Limb (tissue), 2 donors: ENCODE results near the gene NUCB1.

Source experiments
- DNase-seq, 2 donors: peaks; one replicate each; pipeline ENCODE4 v3.0.0-alpha.2; 2016; ENCODE audit errors: extremely low spot score in 2 of 2

The NUCB1 gene

GRCh38 chr19:48933382-48933932, 33.3 kb downstream of the NUCB1 start, which contains the start of gene DHDH:
Gene DHDH, plus strand, starts transcription at chr19:48933699. Its CDS starts 23 bp downstream, at chr19:48933722.
- DNase-seq: peak; percentile 59 to 86

DNA sequence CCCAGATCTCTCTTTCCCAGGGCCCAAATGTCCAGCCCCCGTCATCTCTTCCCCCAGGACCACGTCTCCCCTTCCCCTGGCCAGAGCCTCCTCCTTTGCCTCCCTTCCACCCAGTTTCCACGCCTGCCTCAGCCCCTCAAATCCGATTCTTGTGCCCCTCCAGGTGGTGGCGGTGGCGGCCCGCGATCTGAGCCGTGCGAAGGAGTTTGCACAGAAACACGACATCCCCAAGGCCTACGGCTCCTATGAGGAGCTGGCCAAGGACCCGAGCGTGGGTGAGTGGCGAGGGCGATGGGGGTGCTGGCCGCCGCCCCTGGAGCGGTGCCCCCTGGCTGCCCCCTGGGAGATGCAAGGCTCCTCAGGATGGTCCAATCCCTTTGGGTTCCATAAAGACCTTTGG, 34.7 kb downstream of the NUCB1 start:
- no peak for DNase-seq

- no peak for DNase-seq
Observed at GRCh38 chr19:48935864-48936263, 35.8 kb downstream of the NUCB1 start.

DNA sequence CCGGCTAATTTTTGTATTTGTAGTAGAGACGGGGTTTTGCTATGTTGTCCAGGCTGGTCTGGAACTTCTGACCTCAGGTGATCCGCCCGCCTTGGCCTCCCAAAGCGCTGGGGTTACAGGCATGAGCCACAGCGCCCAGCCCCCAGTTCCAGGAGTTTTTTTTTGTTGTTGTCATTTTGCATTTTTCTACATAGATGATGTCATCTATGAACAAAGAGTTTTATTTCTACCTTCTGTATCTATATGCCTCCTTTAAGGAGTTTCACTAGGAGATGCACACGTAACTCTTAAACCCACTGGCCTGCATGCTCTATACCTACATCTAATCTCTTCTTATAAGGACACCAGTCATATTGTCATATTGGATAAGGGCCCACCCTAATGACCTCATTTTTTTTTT, 38.1 kb downstream of the NUCB1 start:
- DNase-seq: no peak

- DNase-seq: no peak
Observed at GRCh38 chr19:48940902-48941301, 40.8 kb downstream of the NUCB1 start.

DNA sequence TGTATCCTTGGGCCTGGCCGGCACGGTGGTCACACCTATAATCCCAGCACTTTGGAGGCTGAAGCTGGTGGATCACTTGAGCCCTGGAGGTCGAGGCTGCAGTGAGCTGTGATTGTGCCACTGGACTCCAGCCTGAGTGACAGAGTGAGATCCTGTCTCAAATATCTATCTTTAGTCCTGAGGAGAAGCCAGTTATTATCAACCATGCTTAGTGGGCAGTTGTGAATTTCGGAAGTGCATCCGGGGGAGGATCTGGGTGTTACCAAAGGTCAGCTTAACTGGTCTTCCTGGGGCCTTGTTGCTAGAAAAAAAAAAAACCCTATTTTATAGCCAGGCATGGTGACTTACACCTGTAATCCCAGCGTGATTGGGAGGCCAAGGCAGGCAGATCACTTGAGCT, 43.0 kb downstream of the NUCB1 start:
- no peak for DNase-seq

DNA sequence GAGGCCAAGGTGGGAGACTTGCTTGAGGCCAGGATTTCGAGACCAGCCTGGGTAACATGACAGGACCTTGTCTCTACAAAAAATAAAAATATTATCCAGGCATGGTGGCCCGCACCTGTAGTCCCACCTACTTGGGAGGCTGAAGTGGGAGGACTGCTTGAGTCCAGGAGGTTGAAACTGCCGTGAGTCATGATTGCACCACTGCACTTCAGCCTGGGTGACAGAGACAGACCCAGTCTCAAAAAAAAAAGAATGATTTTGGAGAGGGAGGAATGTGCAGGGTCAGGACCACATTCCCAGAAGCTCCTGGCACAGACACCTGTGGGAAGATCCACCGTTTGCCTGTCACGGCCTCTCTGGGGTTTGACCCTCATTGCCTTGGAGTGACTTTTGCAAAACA, 45.3 kb downstream of the NUCB1 start:
- no peak for DNase-seq

GRCh38 chr19:48945817-48946216, 45.7 kb downstream of the NUCB1 start:
- DNase-seq: no peak

DNA sequence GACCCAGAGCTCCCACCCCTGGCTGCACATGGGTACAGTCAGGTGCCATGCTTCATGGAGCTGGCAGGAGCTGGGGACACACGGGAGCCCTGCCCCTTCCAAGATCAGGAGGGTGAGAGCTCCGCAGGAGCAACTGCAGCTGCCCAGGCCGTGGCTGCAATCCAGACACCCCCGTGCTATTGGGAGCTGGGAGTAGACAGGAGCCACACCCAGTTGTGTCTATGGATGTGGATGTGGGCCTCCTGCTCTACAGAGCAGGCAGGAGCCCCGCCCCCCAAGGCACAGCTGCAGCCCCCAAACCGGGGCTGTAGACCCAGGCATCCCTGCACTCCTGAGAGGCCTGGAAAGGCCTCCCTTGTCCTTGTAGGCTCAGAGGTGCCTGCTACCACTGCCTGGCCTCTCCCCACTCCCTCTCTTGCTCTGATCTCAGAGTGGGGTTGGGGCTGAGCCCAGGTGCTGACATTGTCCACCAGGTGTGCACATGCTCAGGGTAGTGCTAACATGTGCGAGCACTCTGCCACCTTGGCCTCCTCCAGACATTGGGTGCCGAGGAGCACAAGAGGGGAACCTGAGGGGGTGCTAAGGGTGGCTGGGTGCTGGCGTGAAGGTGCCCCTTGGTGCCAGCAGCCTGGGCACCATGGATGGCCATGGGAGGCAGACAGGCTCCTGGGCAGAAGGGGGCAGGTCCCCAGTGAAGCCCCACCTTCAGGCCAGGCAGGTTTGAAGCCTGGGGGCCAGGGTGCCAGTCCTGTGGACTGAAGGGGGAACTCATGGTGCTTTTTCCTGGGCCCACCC, 46.5 kb downstream of the NUCB1 start:
- DNase-seq: no peak

DNA sequence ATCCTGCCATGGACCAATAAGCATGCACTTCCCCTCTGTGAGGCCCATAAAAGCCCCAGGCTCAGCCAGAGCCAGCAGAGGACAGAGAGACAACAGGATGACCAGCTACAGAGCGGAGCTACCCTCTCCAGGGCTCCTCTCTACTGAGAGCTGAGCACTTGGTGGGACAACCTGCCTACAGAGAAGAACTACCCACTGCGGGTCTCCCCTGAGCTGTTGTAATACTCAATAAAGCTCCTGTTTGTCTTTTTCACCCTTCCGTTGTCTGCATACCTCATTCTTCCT, 47.1 kb downstream of the NUCB1 start:
- no peak for DNase-seq

DNA sequence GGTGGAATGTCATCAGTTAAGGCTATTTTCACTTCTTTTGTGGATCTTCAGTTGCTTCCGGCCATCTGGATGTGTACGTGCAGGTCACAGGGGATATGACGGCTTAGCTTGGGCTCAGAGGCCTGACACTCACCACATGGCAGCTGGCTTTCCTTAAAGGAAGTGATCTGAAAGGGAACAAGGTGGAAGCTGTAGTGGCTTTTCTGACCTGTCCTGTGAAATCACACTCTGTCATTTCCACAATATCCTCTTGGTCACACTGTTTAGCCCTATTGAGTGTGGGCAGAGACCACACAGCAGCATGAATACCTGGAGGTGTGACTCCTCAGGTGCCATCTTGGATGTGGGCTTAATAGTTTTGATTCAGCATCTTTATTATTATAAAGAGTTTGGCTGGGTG, 50.0 kb downstream of the NUCB1 start:
- no peak for DNase-seq

DNA sequence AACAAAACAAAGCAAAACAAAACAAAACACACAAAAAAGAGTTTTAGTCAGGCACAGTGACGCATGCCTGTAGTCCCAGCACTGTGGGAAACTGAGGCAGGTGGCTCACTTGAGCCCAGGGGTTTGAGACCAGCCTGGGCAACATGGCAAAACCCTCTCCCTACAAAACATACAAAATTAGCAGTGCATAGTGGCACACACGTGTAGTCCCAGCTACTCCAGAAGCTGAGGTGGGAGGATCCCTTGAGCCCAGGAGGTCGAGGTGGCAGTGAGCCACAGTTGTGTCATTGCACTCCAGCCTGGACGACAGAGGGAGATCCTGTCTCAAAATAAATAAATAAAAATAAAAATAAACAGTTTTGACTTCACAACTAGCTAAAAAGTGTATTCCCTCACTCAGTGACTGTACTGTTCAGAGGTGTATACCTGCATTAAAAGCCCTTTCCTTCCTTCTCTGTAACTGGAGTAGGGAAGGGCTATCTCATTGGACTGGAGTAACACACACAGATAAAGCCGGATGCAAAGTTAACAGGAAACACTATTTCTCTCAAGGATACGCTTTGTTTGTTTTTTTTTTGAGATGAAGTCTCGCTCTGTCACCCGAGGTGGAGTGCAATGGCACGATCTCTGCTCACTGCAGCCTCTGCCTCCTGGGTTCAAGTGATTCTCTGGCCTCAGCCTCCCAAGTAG, 50.9 kb downstream of the NUCB1 start:
- no peak for DNase-seq

GRCh38 chr19:48953141-48953540, 53.0 kb downstream of the NUCB1 start:
- DNase-seq: no peak

- DNase-seq: no peak
Observed at GRCh38 chr19:48953990-48954594, 54.0 kb downstream of the NUCB1 start.

DNA sequence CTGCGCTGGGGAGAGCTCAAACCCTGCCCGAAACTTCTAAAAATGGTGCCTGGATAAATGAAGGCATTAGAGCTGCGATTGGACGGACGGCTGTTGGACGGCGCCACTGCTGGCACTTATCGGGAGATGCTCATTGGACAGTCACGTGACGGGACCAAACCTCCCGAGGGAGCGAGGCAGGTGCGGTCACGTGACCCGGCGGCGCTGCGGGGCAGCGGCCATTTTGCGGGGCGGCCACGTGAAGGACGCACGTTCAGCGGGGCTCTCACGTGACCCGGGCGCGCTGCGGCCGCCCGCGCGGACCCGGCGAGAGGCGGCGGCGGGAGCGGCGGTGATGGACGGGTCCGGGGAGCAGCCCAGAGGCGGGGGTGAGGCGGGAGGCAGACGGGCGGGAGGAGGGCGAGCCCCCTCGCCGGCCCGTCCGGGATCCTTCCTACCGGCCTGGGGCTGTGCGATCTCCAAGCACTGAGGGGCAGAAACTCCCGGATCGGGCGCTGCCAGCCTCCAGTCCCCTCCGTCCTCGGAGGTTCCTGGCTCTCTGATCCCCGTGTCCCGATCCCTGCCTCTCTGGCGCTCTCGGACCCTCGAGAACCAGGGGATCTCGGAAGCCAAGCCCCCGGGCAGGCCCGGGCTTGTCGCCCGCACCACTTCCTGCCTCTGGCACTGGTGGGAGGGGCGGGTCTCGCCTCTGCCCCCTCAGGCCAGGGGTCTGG, 54.6 kb downstream of the NUCB1 start, which contains the start of gene BAX:
TSS of gene BAX (plus strand) at position 281 of the 713 bp plus-strand sequence. CDS start at position 335, 54 bp downstream.
- DNase-seq: peak; percentile 96 to 99

DNA sequence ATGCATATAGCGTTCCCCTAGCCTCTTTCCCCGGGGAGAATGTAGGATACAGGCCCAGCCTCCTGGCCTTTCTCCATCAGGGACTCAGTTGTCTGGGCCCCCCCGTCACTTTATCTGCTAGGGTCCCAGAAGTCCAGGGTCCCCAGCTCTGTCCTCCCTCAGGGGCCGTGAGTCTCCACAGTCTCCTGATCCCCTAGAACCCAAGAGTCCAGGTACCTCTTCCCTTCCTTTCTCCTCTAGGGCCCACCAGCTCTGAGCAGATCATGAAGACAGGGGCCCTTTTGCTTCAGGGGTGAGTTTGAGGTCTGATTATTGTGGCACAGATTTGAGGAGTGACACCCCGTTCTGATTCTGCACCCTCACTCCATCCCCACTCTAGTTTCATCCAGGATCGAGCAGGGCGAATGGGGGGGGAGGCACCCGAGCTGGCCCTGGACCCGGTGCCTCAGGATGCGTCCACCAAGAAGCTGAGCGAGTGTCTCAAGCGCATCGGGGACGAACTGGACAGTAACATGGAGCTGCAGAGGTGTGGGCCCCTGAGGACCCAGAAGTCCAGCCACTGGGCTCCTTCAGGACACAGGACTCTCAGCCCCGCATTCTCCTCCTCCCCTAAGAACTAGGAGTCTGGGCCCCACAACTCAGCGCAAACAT, 55.3 kb downstream of the NUCB1 start:
- no peak for DNase-seq

DNA sequence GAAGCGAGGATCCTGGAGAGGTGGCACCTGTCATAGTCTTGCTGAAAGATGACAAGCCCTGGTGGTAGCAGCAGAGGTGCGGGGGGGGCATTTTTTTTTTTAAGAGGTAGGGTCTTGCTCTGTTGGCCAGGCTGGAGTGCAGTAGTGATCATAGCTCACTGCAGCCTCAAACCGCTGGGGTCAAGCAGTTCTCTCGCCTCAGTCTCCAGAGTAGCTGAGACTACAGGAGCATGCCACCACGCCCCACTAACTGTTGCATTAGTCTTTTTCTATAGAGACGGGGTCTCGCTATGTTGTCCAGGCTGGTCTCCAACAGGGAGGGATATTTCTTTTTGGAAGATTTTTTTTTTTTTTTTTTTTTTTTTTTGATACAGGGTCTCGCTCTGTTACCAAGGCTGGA, 57.9 kb downstream of the NUCB1 start:
- DNase-seq: no peak

DNA sequence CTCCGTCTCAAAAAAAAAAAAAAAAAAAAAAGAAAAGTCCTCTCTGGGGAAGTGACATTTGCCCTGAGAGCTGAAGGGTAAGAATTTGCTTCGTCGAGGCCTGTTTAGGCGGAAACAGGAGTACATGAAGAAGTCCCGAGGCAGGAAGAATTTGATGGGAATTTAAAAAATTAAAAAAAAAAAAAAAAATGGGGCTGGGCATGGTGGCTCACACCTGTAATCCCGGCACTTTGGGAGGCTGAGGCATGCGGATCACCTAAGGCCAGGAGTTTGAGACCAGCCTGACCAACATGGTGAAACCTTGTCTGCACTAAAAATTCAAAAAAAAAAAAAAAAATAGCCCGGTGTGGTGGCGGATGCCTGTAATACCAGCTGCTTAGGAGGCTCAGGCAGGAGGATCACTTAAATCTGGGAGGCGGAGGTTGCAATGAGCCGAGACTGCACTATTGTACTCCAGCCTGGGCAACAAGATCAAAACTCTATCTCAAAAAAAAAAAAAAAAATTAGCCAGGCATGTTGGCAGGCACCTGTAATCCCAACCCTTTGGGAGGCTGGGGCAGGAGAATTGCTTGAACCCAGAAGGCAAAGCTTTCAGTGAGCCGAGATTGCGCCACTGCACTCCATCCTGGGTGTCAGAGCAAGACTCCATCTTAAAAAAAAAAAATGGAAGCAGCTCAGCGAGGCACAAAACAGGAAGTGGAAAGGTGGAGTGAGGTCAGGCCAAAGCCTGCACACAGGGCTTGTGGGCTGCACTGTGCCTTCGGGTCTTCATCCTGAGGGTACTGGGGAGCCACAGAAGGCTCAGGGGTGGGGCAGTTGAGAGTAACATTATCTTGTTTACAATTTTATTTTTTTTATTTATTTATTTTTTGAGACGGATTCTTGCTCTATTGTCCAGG, 59.5 kb downstream of the NUCB1 start:
- DNase-seq: no peak

DNA sequence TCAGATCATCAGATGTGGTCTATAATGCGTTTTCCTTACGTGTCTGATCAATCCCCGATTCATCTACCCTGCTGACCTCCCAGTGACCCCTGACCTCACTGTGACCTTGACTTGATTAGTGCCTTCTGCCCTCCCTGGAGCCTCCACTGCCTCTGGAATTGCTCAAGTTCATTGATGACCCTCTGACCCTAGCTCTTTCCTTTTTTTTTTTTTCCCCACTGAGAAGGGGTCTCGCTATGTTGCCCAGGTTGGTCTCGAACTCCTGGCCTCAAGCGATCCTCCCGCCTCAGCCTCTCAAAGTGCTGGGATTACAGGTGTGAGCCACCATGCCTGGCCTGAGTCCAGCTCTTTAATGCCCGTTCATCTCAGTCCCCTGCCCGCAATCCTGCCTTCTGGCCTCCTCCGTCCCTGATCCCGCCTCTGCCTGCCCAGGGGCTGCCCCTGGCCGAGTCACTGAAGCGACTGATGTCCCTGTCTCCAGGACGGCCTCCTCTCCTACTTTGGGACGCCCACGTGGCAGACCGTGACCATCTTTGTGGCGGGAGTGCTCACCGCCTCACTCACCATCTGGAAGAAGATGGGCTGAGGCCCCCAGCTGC, 61.0 kb downstream of the NUCB1 start:
- no peak for DNase-seq

- no peak for DNase-seq
Observed at GRCh38 chr19:48961673-48962028, 61.5 kb downstream of the NUCB1 start.
